T-helper 2 cell treated with Interferon-gamma antibody and Interleukin-4, amounts not matched to agents 100 ng/mL and 5 ng/mL, for 36 hours (primary cell): ENCODE data around the gene ZNF793. TPM values are rescaled to one million over a fixed set of nuclear protein-coding genes. Genes with fewer than 3 reads are reported as not detected.

ENCODE experiments used
- intact Hi-C: fragments of 100-400 bp; cut with micrococcal nuclease; formaldehyde crosslinking; loops from one replicate; pipeline ENCODE4 v1.15.1; 2023
- total RNA-seq: library from RNA; stranded (reverse); gene quantifications from 2 replicates; pipeline ENCODE4 v1.2.3, GENCODE V29; 2022

The ZNF793 gene
- total RNA-seq, result 1.0 TPM in 2 replicates

- intact Hi-C loops, result loop anchor here (1.0 to 2.0 kb wide), 2 partner anchors 40 to 88 kb away; partner anchors contain the start of genes ZNF540, ZNF569 and ZNF571
Measured at GRCh38 chr19:37506387-37507166, at the start of gene ZNF793. Gene ZNF793, plus strand, starts transcription at chr19:37506939. Its CDS starts 16,501 bp downstream, at chr19:37523440.

- intact Hi-C loops, result loop anchor here (2.0 to 5.0 kb wide), 7 partner anchors 40 to 780 kb away; partner anchors contain the start of genes ZFP30, ZNF420, ZNF567 and ZNF585A
Measured at GRCh38 chr19:37466277-37466797, 40.4 kb upstream of the ZNF793 start.

GRCh38 chr19:37466798-37467607 lies 39.7 kb upstream of the ZNF793 start, which contains the start of gene ZNF569:
Gene ZNF569, minus strand, starts transcription at chr19:37467444. Its CDS starts 22,523 bp downstream, at chr19:37444921.
- intact Hi-C loops, result loop anchor here (1.0 to 5.0 kb wide), 11 partner anchors 40 to 1253 kb away; partner anchors contain the start of genes ZFP30, ZNF420, ZNF527 and ZNF565

- intact Hi-C loops, result loop anchor here (1.0 to 5.0 kb wide), 12 partner anchors 39 to 1253 kb away; partner anchors contain the start of genes SIPA1L3, WDR87, ZFP30 and ZNF420
Measured at GRCh38 chr19:37467608-37468090, 39.1 kb upstream of the ZNF793 start.

GRCh38 chr19:37468961-37469777 lies 37.6 kb upstream of the ZNF793 start, which contains the start of gene ZNF570:
Gene ZNF570, plus strand, starts transcription at chr19:37469356. Its CDS starts 999 bp downstream, at chr19:37470355.
- intact Hi-C loops, result loop anchor here (1.0 to 5.0 kb wide), 6 partner anchors 125 to 619 kb away; partner anchors contain the start of genes SIPA1L3, WDR87, ZNF345 and ZNF420

- intact Hi-C loops, result no loop called here
Measured at GRCh38 chr19:37470216-37470615, 36.5 kb upstream of the ZNF793 start.

GRCh38 chr19:37472165-37472564 lies 34.6 kb upstream of the ZNF793 start:
- intact Hi-C loops, result no loop called here

- intact Hi-C loops, result no loop called here
Measured at GRCh38 chr19:37484406-37485168, 22.2 kb upstream of the ZNF793 start.

GRCh38 chr19:37492213-37492612 lies 14.5 kb upstream of the ZNF793 start:
- intact Hi-C loops, result no loop called here

- intact Hi-C loops, result loop anchor here (2.0 kb wide), 1 partner anchor 39 kb away; the partner anchor contains the start of gene ZNF569
Measured at GRCh38 chr19:37505958-37506386, 767 bp upstream of the ZNF793 start.

GRCh38 chr19:37507167-37507464 lies 377 bp downstream of the ZNF793 start:
- intact Hi-C loops, result loop anchor here (1.0 to 2.0 kb wide), 2 partner anchors 40 to 87 kb away; partner anchors contain the start of genes ZNF540, ZNF569 and ZNF571

GRCh38 chr19:37511186-37511585 lies 4.4 kb downstream of the ZNF793 start:
- intact Hi-C loops, result no loop called here

- intact Hi-C loops, result no loop called here
Measured at GRCh38 chr19:37511821-37512220, 5.1 kb downstream of the ZNF793 start.

GRCh38 chr19:37513397-37513796 lies 6.7 kb downstream of the ZNF793 start:
- intact Hi-C loops, result no loop called here

- intact Hi-C loops, result no loop called here
Measured at GRCh38 chr19:37519890-37520289, 13.2 kb downstream of the ZNF793 start.

GRCh38 chr19:37537391-37537947 lies 30.7 kb downstream of the ZNF793 start:
- intact Hi-C loops, result no loop called here

GRCh38 chr19:37551129-37551993 lies 44.6 kb downstream of the ZNF793 start:
- intact Hi-C loops, result no loop called here

GRCh38 chr19:37563518-37563917 lies 56.8 kb downstream of the ZNF793 start:
- intact Hi-C loops, result no loop called here
